ENCODE data around the gene PNKD. TPM values are rescaled to one million over a fixed set of nuclear protein-coding genes. Genes with fewer than 3 reads are reported as not detected.

PNKD gene
- total RNA-seq, 2 donors from 2014 or later: 21.1 to 31.2 TPM

Other genes starting within 250 kb of the PNKD start
- gene RUFY4, start 201.3 kb upstream of the PNKD start, total RNA-seq: under 1 TPM in 1 of 2 donors, not detected in 1; 0.77 TPM
- under 1 TPM in 1 of 2 donors, not detected in 1; 0.10 TPM for gene CXCR2, start 144.5 kb upstream of the PNKD start, total RNA-seq
- not detected for gene CXCR1, start 103.6 kb upstream of the PNKD start, total RNA-seq
- 100 to 1,000 TPM; 424 to 467 TPM for gene ARPC2, start 53.3 kb upstream of the PNKD start, total RNA-seq
- gene GPBAR1, start 9.5 kb upstream of the PNKD start, total RNA-seq: 1 to 10 TPM; 1.5 to 2.7 TPM
- 10 to 100 TPM; 46.8 to 47.0 TPM for gene AAMP, start 382 bp upstream of the PNKD start, total RNA-seq
- gene TMBIM1, start 22.0 kb downstream of the PNKD start, total RNA-seq: 100 to 1,000 TPM in 1 of 2 donors, 10 to 100 TPM in 1; 97.4 to 121 TPM
- gene CATIP, start 86.3 kb downstream of the PNKD start, total RNA-seq: not detected
- gene SLC11A1, start 111.8 kb downstream of the PNKD start, total RNA-seq: 10 to 100 TPM in 1 of 2 donors, 1 to 10 TPM in 1; 2.7 to 23.9 TPM
- gene CTDSP1, start 129.3 kb downstream of the PNKD start, total RNA-seq: 100 to 1,000 TPM; 109 to 132 TPM
- gene VIL1, start 148.6 kb downstream of the PNKD start, total RNA-seq: 1 to 10 TPM in 1 of 2 donors, under 1 TPM in 1; 0.32 to 6.2 TPM